GM12878 (cell line): ENCODE results near the gene CRHBP. TPM values are rescaled to one million over a fixed set of nuclear protein-coding genes. Genes with fewer than 3 reads are reported as not detected.

Experiments used
- polyA plus RNA-seq, 11 experiments: library from polyadenylated mRNA; depleted of rRNA in 4 of 11; unstranded in 6 of 11; stranded (reverse) in 5 of 11; fragments of >200 nt; fragmentation: Nextera tagmentation in 4 of 11; fragmentation: Illumina TruSeq in 1 of 11; extraction: Ambion mirVana in 4 of 11; extraction: Trizol in 1 of 11; gene quantifications; 1 replicate in 1 of 11; 2 replicates in 10 of 11; pipeline versions ENCODE4 v1.2.1 to v1.2.3, GENCODE V29; 2011 to 2016; ENCODE audit warnings: inconsistent platforms in 2 of 11, missing spikeins in 2 of 11, low read depth in 1 of 11
- small RNA-seq: library from RNA; depleted of rRNA; stranded (forward); fragments of <200 nt; gene quantifications from one replicate; pipeline ENCODE3, GENCODE V24; 2014
- total RNA-seq, 4 experiments: library from RNA; depleted of rRNA in 3 of 4; stranded (reverse); fragments of >200 nt in 3 of 4; fragmentation: Illumina TruSeq in 1 of 4; extraction: Trizol in 1 of 4; gene quantifications; 2 replicates each; pipeline versions ENCODE4 v1.2.1 to v1.2.3, GENCODE V29; 2013 to 2021

The CRHBP gene
- total and polyA plus RNA-seq, 10 of the 15 experiments (the other 5 are each of a cell fraction or from before 2014, with no cell fraction given) = 0.04 to 0.32 TPM; not detected in 8

Small RNA genes within 50 kb of the gene (small RNA-seq; reads per million reads assigned to genes)
- gene RNU6ATAC36P = not detected

Other genes starting within 250 kb of the CRHBP start
- gene F2R, start 236.9 kb upstream of the CRHBP start, total RNA-seq (2014; rRNA removed) = 5.8 and 7.2 TPM in 2 replicates
- 6.0 and 6.4 TPM in 2 replicates for gene F2R, start 236.9 kb upstream of the CRHBP start, total RNA-seq (2014; rRNA removed; fragmentation: Illumina TruSeq; extraction: Trizol)
- gene F2R, start 236.9 kb upstream of the CRHBP start, total RNA-seq (2021) = 7.3 and 7.4 TPM in 2 replicates
- 74.6 and 75.4 TPM in 2 replicates for gene F2R, start 236.9 kb upstream of the CRHBP start, polyA plus RNA-seq (2011; rRNA removed)
- gene F2R, start 236.9 kb upstream of the CRHBP start, polyA plus RNA-seq (2014; fragmentation: Illumina TruSeq; extraction: Trizol) = 8.9 and 9.2 TPM in 2 replicates
- gene F2R, start 236.9 kb upstream of the CRHBP start, polyA plus RNA-seq (2014; fragmentation: Nextera tagmentation; extraction: Ambion mirVana) = 1 to 10 TPM; 1.8 to 2.4 TPM
- gene F2R, start 236.9 kb upstream of the CRHBP start, polyA plus RNA-seq (2014; rRNA removed) = 7.4 and 8.8 TPM in 2 replicates
- 10 to 100 TPM; 25.4 to 26.2 TPM for gene F2R, start 236.9 kb upstream of the CRHBP start, polyA plus RNA-seq (2016; fragmentation: Nextera tagmentation; extraction: Ambion mirVana)
- gene F2RL1, start 134.0 kb upstream of the CRHBP start, total RNA-seq (2014; rRNA removed) = 0.38 TPM in 1 of 2 replicates, not detected in the other
- not detected in 2 replicates for gene F2RL1, start 134.0 kb upstream of the CRHBP start, total RNA-seq (2014; rRNA removed; fragmentation: Illumina TruSeq; extraction: Trizol)
- 0.10 and 0.16 TPM in 2 replicates for gene F2RL1, start 134.0 kb upstream of the CRHBP start, total RNA-seq (2021)
- 0.03 and 0.04 TPM in 2 replicates for gene F2RL1, start 134.0 kb upstream of the CRHBP start, polyA plus RNA-seq (2011; rRNA removed)
- not detected in 2 replicates for gene F2RL1, start 134.0 kb upstream of the CRHBP start, polyA plus RNA-seq (2014; fragmentation: Illumina TruSeq; extraction: Trizol)
- gene F2RL1, start 134.0 kb upstream of the CRHBP start, polyA plus RNA-seq (2014; fragmentation: Nextera tagmentation; extraction: Ambion mirVana) = not detected
- 0.05 TPM in 1 of 2 replicates, not detected in the other for gene F2RL1, start 134.0 kb upstream of the CRHBP start, polyA plus RNA-seq (2014; rRNA removed)
- not detected for gene F2RL1, start 134.0 kb upstream of the CRHBP start, polyA plus RNA-seq (2016; fragmentation: Nextera tagmentation; extraction: Ambion mirVana)
- 0.33 TPM in 1 of 2 replicates, not detected in the other for gene S100Z, start 103.0 kb upstream of the CRHBP start, total RNA-seq (2014; rRNA removed)
- 0.13 and 0.23 TPM in 2 replicates for gene S100Z, start 103.0 kb upstream of the CRHBP start, total RNA-seq (2014; rRNA removed; fragmentation: Illumina TruSeq; extraction: Trizol)
- 0.44 TPM in 1 of 2 replicates, not detected in the other for gene S100Z, start 103.0 kb upstream of the CRHBP start, total RNA-seq (2021)
- 0.18 and 0.40 TPM in 2 replicates for gene S100Z, start 103.0 kb upstream of the CRHBP start, polyA plus RNA-seq (2011; rRNA removed)
- 0.18 TPM in 1 of 2 replicates, not detected in the other for gene S100Z, start 103.0 kb upstream of the CRHBP start, polyA plus RNA-seq (2014; fragmentation: Illumina TruSeq; extraction: Trizol)
- under 1 TPM; 0.42 to 0.48 TPM for gene S100Z, start 103.0 kb upstream of the CRHBP start, polyA plus RNA-seq (2014; fragmentation: Nextera tagmentation; extraction: Ambion mirVana)
- 0.51 TPM in 1 of 2 replicates, not detected in the other for gene S100Z, start 103.0 kb upstream of the CRHBP start, polyA plus RNA-seq (2014; rRNA removed)
- under 1 TPM in 1 of 2 experiments, not detected in 1; 0.12 TPM for gene S100Z, start 103.0 kb upstream of the CRHBP start, polyA plus RNA-seq (2016; fragmentation: Nextera tagmentation; extraction: Ambion mirVana)
- gene AGGF1, start 77.4 kb downstream of the CRHBP start, total RNA-seq (2014; rRNA removed) = 20.1 and 22.2 TPM in 2 replicates
- 20.0 and 20.3 TPM in 2 replicates for gene AGGF1, start 77.4 kb downstream of the CRHBP start, total RNA-seq (2014; rRNA removed; fragmentation: Illumina TruSeq; extraction: Trizol)
- 19.6 and 21.1 TPM in 2 replicates for gene AGGF1, start 77.4 kb downstream of the CRHBP start, total RNA-seq (2021)
- gene AGGF1, start 77.4 kb downstream of the CRHBP start, polyA plus RNA-seq (2011; rRNA removed) = 24.8 and 40.3 TPM in 2 replicates
- 18.8 and 23.6 TPM in 2 replicates for gene AGGF1, start 77.4 kb downstream of the CRHBP start, polyA plus RNA-seq (2014; fragmentation: Illumina TruSeq; extraction: Trizol)
- gene AGGF1, start 77.4 kb downstream of the CRHBP start, polyA plus RNA-seq (2014; fragmentation: Nextera tagmentation; extraction: Ambion mirVana) = 1 to 10 TPM; 7.3 to 9.4 TPM
- 14.4 and 15.8 TPM in 2 replicates for gene AGGF1, start 77.4 kb downstream of the CRHBP start, polyA plus RNA-seq (2014; rRNA removed)
- 10 to 100 TPM; 35.6 to 43.4 TPM for gene AGGF1, start 77.4 kb downstream of the CRHBP start, polyA plus RNA-seq (2016; fragmentation: Nextera tagmentation; extraction: Ambion mirVana)
- gene ZBED3, start 134.2 kb downstream of the CRHBP start, total RNA-seq (2014; rRNA removed) = 0.93 and 1.5 TPM in 2 replicates
- gene ZBED3, start 134.2 kb downstream of the CRHBP start, total RNA-seq (2014; rRNA removed; fragmentation: Illumina TruSeq; extraction: Trizol) = 1.6 and 1.9 TPM in 2 replicates
- 14.1 and 16.9 TPM in 2 replicates for gene ZBED3, start 134.2 kb downstream of the CRHBP start, total RNA-seq (2021)
- 3.4 and 5.0 TPM in 2 replicates for gene ZBED3, start 134.2 kb downstream of the CRHBP start, polyA plus RNA-seq (2011; rRNA removed)
- gene ZBED3, start 134.2 kb downstream of the CRHBP start, polyA plus RNA-seq (2014; fragmentation: Illumina TruSeq; extraction: Trizol) = 12.7 and 14.5 TPM in 2 replicates
- gene ZBED3, start 134.2 kb downstream of the CRHBP start, polyA plus RNA-seq (2014; fragmentation: Nextera tagmentation; extraction: Ambion mirVana) = 1 to 10 TPM; 1.8 to 2.1 TPM
- gene ZBED3, start 134.2 kb downstream of the CRHBP start, polyA plus RNA-seq (2014; rRNA removed) = 6.7 and 7.9 TPM in 2 replicates
- 1 to 10 TPM; 1.0 to 2.9 TPM for gene ZBED3, start 134.2 kb downstream of the CRHBP start, polyA plus RNA-seq (2016; fragmentation: Nextera tagmentation; extraction: Ambion mirVana)